Colonic mucosa (tissue), 4 donors: ENCODE data around the gene FOXE1. TPM values are rescaled to one million over a fixed set of nuclear protein-coding genes. Genes with fewer than 3 reads are reported as not detected.

ENCODE experiments used
- DNase-seq: peaks from one replicate; pipeline ENCODE4 v3.0.0-alpha.2; 2020
- H3K27ac ChIP-seq: fragments of 200-600 bp; one replicate; pipeline ENCODE4 v1.8.0; 2021
- H3K27me3 ChIP-seq: fragments of 200-600 bp; one replicate; pipeline ENCODE4 v1.8.0; 2021
- H3K36me3 ChIP-seq: fragments of 200-600 bp; one replicate; pipeline ENCODE4 v1.8.0; 2021
- H3K4me1 ChIP-seq: fragments of 200-600 bp; one replicate; pipeline ENCODE4 v1.8.0; 2021; ENCODE audit warnings: mild to moderate bottlenecking
- H3K4me3 ChIP-seq: fragments of 200-600 bp; one replicate; pipeline ENCODE4 v1.8.0; 2021
- H3K9ac ChIP-seq, 2 donors: one replicate each; pipeline ENCODE4 v1.7.0; 2013; ENCODE audit warnings: control low read depth in 2 of 2, low read depth in 2 of 2, low read length in 2 of 2
- H3K9me3 ChIP-seq: fragments of 200-600 bp; one replicate; pipeline ENCODE4 v1.8.0; 2021
- intact Hi-C: fragments of 100-400 bp; cut with DNase I; formaldehyde crosslinking; loops from one replicate; pipeline ENCODE4 v1.14.1; 2022
- total RNA-seq, 2 donors: library from RNA; stranded (reverse); fragmentation: NEBNext Ultra II Directional in 1 of 2; extraction: Animal tissue kit (Norgen Biotek cat#: 25700) in 1 of 2; gene quantifications; one replicate each; pipeline ENCODE4 v1.2.1, GENCODE V29; 2021
- TF ChIP-seq, protein P1 (sequence below): fragments of 200-600 bp; IDR thresholded peaks from one replicate; pipeline ENCODE4 v1.8.0; 2022; ENCODE audit warnings: antibody characterized with exemption, mild to moderate bottlenecking
- donor health status: healthy.
- donor health status: DM: no; HTN: no; CAD: no.
- donor health status: DM: no; HTN: no; CAD: no.

Gene FOXE1
- total RNA-seq, 2 donors from 2014 or later = not detected

DNA sequence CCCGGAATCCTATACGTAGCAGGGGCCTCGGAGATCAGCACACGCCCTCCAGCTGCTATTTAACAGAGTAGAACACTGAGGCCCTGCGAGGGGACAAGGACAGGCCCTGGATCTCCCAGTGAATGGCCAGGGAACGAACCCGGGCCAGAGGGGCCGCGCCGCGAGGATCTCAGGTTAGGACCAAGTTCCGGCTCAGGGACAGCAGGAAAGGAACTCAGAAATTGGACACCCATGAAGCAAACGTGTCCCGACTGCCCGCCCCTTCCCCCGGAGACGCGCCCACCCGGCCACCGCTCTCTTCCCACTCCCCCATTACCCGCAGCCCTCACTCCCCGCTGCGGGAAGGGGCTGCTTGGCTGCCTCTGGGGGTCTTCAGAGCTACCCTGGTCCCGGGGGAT is 1.0 kb upstream of the FOXE1 start:
- H3K4me3 ChIP-seq = no peak overlapping the region
- no peaks in the 10 kb centered on the region for H3K36me3 ChIP-seq
- DNase-seq = no peak
- H3K27me3 ChIP-seq = peaks cover 97% of the 10 kb centered on the region
- H3K4me1 ChIP-seq = no peaks in the 10 kb centered on the region
- TF ChIP-seq, protein P1, sequence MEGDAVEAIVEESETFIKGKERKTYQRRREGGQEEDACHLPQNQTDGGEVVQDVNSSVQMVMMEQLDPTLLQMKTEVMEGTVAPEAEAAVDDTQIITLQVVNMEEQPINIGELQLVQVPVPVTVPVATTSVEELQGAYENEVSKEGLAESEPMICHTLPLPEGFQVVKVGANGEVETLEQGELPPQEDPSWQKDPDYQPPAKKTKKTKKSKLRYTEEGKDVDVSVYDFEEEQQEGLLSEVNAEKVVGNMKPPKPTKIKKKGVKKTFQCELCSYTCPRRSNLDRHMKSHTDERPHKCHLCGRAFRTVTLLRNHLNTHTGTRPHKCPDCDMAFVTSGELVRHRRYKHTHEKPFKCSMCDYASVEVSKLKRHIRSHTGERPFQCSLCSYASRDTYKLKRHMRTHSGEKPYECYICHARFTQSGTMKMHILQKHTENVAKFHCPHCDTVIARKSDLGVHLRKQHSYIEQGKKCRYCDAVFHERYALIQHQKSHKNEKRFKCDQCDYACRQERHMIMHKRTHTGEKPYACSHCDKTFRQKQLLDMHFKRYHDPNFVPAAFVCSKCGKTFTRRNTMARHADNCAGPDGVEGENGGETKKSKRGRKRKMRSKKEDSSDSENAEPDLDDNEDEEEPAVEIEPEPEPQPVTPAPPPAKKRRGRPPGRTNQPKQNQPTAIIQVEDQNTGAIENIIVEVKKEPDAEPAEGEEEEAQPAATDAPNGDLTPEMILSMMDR = no peak
- no peak overlapping the region for H3K27ac ChIP-seq
- H3K9ac ChIP-seq = no peak overlapping the region
- intact Hi-C loops = no loop called here
- no peaks in the 10 kb centered on the region for H3K9me3 ChIP-seq

DNA sequence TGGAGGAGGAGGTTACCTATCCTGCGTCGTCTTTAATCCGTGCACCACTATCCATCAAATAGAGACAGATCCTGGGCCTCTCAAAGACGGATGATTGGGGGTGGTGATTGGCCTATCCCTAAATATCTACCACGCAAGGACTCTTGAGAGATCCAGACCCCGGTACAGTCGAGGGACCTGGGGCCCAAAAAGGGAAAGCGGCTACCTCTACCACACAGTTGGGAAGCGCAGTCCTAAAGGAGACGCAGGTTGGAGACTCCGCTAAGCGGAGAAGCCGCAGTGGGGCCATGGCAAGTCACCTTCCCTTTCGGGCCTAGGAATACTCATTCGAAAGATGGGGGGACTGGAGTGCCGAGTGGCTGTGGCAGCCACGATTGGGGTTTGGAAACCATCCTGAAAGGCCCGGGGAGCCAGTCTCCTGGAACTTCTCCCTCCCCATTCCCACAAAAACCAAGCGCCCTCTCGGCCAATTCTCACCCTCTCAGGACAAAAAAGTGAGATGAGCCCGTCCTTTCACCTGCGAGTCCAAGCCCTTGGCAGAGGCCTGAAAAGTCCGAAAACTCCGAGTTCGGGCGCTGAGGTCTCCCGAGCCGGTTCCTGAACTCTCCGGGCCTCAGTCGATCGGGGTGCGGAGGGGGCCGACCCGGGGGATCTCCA is 499 bp upstream of the FOXE1 start:
- H3K9ac ChIP-seq = no peak overlapping the region
- TF ChIP-seq, protein P1 = no peak
- H3K27me3 ChIP-seq = peaks cover 97% of the 10 kb centered on the region
- no peak overlapping the region for H3K4me3 ChIP-seq
- no peaks in the 10 kb centered on the region for H3K9me3 ChIP-seq
- no peak overlapping the region for H3K27ac ChIP-seq
- no peaks in the 10 kb centered on the region for H3K36me3 ChIP-seq
- intact Hi-C loops = no loop called here
- DNase-seq = no peak
- no peaks in the 10 kb centered on the region for H3K4me1 ChIP-seq

DNA sequence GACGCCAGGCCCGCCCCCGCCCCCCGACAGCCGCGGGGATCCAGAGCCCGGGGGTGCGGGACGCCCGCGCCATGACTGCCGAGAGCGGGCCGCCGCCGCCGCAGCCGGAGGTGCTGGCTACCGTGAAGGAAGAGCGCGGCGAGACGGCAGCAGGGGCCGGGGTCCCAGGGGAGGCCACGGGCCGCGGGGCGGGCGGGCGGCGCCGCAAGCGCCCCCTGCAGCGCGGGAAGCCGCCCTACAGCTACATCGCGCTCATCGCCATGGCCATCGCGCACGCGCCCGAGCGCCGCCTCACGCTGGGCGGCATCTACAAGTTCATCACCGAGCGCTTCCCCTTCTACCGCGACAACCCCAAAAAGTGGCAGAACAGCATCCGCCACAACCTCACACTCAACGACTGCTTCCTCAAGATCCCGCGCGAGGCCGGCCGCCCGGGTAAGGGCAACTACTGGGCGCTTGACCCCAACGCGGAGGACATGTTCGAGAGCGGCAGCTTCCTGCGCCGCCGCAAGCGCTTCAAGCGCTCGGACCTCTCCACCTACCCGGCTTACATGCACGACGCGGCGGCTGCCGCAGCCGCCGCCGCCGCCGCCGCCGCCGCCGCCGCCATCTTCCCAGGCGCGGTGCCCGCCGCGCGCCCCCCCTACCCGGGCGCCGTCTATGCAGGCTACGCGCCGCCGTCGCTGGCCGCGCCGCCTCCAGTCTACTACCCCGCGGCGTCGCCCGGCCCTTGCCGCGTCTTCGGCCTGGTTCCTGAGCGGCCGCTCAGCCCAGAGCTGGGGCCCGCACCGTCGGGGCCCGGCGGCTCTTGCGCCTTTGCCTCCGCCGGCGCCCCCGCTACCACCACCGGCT is 1.0 kb downstream of the FOXE1 start:
- Histone ChIP-seq H3K4me3 (peak overlapping the region; percentile 29), H3K4me1 (no peaks in the 10 kb centered on the region), H3K9ac (no peak overlapping the region), H3K9me3 (no peaks in the 10 kb centered on the region), H3K27me3 (peaks cover 97% of the 10 kb centered on the region), H3K36me3 (no peaks in the 10 kb centered on the region), H3K27ac (no peak overlapping the region)
- DNase-seq = no peak
- intact Hi-C loops = no loop called here
- TF ChIP-seq, protein P1 = no peak

DNA sequence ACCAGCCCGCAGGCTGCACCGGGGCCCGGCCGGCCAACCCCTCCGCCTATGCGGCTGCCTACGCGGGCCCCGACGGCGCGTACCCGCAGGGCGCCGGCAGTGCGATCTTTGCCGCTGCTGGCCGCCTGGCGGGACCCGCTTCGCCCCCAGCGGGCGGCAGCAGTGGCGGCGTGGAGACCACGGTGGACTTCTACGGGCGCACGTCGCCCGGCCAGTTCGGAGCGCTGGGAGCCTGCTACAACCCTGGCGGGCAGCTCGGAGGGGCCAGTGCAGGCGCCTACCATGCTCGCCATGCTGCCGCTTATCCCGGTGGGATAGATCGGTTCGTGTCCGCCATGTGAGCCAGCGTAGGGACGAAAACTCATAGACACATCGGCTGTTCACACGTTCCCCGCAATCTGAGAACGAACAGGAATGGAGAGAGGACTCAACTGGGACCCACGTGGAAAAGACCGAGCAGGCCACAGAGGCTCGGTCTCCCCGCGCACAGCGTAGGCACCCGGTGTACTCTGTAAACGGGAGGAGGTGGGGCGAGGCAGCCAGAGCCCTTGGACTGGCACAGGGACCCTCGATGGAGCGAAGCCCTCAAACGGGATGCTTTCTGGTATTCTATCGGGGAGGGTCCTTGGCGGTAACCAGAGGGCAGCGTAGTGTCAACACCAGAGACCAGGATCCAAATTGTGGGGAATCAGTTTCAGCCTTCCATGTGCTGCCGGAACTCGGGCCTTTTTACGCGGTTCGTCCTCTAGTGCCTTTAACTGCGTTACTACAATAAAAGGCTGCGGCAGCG is 1.9 kb downstream of the FOXE1 start:
- H3K27me3 ChIP-seq = peaks cover 98% of the 10 kb centered on the region
- no peak overlapping the region for H3K9ac ChIP-seq
- TF ChIP-seq, protein P1 = no peak
- intact Hi-C loops = no loop called here
- no peak overlapping the region for H3K4me3 ChIP-seq
- no peaks in the 10 kb centered on the region for H3K9me3 ChIP-seq
- DNase-seq = no peak
- no peaks in the 10 kb centered on the region for H3K36me3 ChIP-seq
- H3K4me1 ChIP-seq = no peaks in the 10 kb centered on the region
- no peak overlapping the region for H3K27ac ChIP-seq

DNA sequence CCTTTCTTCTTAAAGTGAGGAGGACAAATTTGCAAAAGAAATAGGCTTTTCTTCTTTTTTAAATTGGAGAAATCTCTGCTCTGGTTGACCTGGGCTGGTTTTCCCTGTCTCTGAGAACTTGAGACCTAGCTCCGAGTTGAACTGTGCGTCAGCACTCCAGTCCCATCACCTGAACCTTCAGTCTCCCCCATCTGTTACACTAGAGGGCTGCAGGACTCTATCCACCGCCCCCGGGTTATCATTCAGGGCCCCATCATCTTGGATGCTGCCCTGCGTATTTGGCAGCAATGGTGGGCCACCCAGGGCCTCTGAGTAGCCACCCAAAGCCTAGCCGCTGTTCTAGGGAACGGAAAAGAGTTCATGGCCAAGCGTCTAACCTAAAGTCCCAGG is 2.5 kb downstream of the FOXE1 start:
- Histone ChIP-seq H3K9ac (no peak overlapping the region), H3K36me3 (no peaks in the 10 kb centered on the region), H3K27me3 (peaks cover 97% of the 10 kb centered on the region), H3K4me3 (no peak overlapping the region), H3K4me1 (no peaks in the 10 kb centered on the region), H3K27ac (no peak overlapping the region), H3K9me3 (no peaks in the 10 kb centered on the region)
- TF ChIP-seq, protein P1 = no peak
- intact Hi-C loops = no loop called here
- DNase-seq = no peak
